Epidermal melanocyte (primary cell): ENCODE measurements around the gene UNC50.

Source experiments
- DNase-seq: peaks from one replicate; pipeline ENCODE4 v3.0.0; 2011; ENCODE audit warnings: low spot score; ENCODE audit not compliant: insufficient read length

The UNC50 gene

GRCh38 chr2:98608116-98608961 is at the start of gene UNC50, which contains the start of gene COA5:
UNC50 (plus strand) TSS chr2:98608589; CDS start chr2:98609760, 1,171 bp downstream.
COA5 (minus strand) TSS chr2:98608512; CDS start chr2:98608405, 107 bp downstream.
- DNase-seq, result peak; percentile 90

- DNase-seq, result no peak
Observed at GRCh38 chr2:98558852-98559530, 49.4 kb upstream of the UNC50 start.

GRCh38 chr2:98559581-98559980 is 48.8 kb upstream of the UNC50 start:
- DNase-seq, result no peak

GRCh38 chr2:98560256-98560771 is 48.1 kb upstream of the UNC50 start:
- no peak for DNase-seq

- DNase-seq, result no peak
Observed at GRCh38 chr2:98561018-98561417, 47.4 kb upstream of the UNC50 start.

- no peak for DNase-seq
Observed at GRCh38 chr2:98561902-98562695, 46.3 kb upstream of the UNC50 start.

GRCh38 chr2:98563394-98563793 is 45.0 kb upstream of the UNC50 start:
- DNase-seq, result no peak

GRCh38 chr2:98564541-98565132 is 43.8 kb upstream of the UNC50 start:
- DNase-seq, result no peak

GRCh38 chr2:98565286-98565860 is 43.0 kb upstream of the UNC50 start:
- DNase-seq, result no peak

GRCh38 chr2:98565941-98566340 is 42.4 kb upstream of the UNC50 start:
- DNase-seq, result no peak

GRCh38 chr2:98568161-98568956 is 40.0 kb upstream of the UNC50 start:
- no peak for DNase-seq

- DNase-seq, result peak; percentile 40
Observed at GRCh38 chr2:98569197-98569793, 39.1 kb upstream of the UNC50 start.

- no peak for DNase-seq
Observed at GRCh38 chr2:98569915-98570314, 38.5 kb upstream of the UNC50 start.

- no peak for DNase-seq
Observed at GRCh38 chr2:98570356-98570755, 38.0 kb upstream of the UNC50 start.

GRCh38 chr2:98571121-98571701 is 37.2 kb upstream of the UNC50 start:
- no peak for DNase-seq

GRCh38 chr2:98571796-98572195 is 36.6 kb upstream of the UNC50 start:
- no peak for DNase-seq

GRCh38 chr2:98572211-98572610 is 36.2 kb upstream of the UNC50 start:
- no peak for DNase-seq

GRCh38 chr2:98572676-98573075 is 35.7 kb upstream of the UNC50 start:
- DNase-seq, result no peak

- DNase-seq, result no peak
Observed at GRCh38 chr2:98573426-98573825, 35.0 kb upstream of the UNC50 start.
